Measurements from ENCODE around the gene KCNJ11.

KCNJ11 gene

GRCh38 chr11:17408641-17409040 lies 20.2 kb upstream of the KCNJ11 start:
- DNase-seq (ENCODE audit: low read depth), result no peak

- DNase-seq (ENCODE audit: low read depth), result no peak
Observed at GRCh38 chr11:17408026-17408425, 19.6 kb upstream of the KCNJ11 start.

- DNase-seq (ENCODE audit: low read depth), result no peak
Observed at GRCh38 chr11:17407575-17407974, 19.1 kb upstream of the KCNJ11 start.

DNA sequence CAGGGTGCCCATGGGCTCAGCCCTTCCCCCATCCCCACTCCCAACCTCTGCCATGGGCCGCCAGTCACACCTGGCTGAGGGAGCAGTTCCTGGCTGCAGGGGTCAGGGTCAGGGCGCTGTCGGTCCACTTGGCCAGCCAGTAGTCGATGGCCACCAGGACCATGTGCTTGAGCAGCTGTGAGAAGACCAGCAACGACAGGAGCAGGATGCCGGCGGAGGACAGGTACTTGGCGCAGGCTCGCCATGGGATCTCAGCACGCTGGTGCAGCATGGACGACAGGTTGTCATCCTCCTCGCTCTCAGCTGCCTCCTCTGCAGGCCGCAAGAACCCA lies 18.3 kb upstream of the KCNJ11 start:
- DNase-seq (ENCODE audit: low read depth), result no peak

DNA sequence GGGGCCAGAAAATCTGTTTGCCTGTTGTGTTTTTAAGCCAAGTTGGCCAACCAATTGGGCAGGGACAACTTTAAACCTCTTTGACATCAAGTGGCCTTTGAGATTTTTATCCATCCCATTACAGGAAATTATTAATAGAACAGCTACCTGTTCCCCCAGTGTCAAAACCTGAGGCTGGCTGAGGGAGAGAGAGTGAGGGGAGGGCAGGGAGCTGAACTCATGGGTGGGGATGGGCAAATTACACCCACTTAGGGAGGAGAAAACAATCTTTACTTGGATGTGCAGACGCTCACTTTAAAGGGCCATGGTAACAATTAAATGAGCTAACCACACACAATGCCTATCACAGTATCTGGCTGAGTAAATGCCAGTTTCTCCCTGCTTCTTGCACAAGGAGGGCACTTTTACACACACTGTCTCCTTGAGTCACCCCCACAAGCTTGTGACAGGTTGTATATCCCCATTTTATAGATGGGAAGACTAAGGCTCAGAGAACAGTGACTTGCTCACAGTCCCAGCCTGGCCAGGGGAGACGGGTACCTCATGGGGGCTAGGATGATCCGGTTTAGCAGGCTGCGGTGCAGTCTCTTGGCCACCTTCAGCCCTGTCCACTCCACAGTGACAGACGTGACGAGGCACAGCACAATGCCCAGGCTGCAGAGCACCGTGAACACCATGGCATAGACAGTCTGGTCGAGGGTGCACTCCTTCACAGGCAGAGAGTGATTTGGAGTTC lies 17.8 kb upstream of the KCNJ11 start:
- DNase-seq (ENCODE audit: low read depth), result no peak

GRCh38 chr11:17405232-17406005 lies 17.0 kb upstream of the KCNJ11 start:
- DNase-seq (ENCODE audit: low read depth), result no peak

- DNase-seq (ENCODE audit: low read depth), result no peak
Observed at GRCh38 chr11:17403980-17404759, 15.7 kb upstream of the KCNJ11 start.

DNA sequence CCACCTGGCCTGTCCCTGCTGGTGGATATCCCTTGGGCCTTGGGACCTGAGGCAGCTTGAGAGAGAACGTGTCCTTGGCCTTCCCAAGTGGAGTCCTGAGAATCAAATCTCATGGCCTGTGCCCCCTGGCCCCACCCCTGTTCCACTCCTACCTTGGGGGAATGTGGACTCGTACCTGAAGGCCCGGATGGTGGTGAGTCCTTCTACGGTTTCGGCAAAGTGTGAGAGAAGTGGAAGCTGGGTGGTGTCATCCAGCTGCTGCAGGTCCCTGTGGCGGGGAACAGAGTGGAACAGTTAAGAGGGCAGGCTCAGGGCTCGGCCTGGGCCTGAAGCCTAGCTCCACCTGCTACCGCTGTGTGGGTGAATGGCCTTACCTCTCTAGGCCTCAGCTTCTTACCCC lies 14.0 kb upstream of the KCNJ11 start:
- no peak for DNase-seq (ENCODE audit: low read depth)

DNA sequence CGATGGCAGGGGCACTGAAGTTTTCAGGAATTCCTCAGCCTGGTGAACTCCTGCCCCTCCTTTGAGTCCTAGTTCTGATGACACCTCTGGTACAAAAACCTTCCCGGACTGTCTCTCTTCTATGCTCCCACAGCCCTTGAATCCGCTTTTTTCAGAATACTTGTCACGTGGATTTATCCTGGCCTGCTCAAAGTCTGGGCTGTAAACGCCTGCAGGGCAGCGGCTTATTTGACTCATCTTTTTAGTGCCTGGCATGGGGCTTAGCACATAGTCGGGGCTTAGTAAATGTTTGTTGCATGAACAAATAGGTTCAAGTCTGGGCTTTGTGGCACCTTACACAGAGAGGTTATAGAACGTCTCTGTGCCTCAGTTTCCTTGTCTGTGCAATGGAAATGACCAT lies 13.4 kb upstream of the KCNJ11 start:
- no peak for DNase-seq (ENCODE audit: low read depth)

- no peak for DNase-seq (ENCODE audit: low read depth)
Observed at GRCh38 chr11:17401316-17401715, 12.9 kb upstream of the KCNJ11 start.

GRCh38 chr11:17400048-17400775 lies 11.8 kb upstream of the KCNJ11 start:
- DNase-seq (ENCODE audit: low read depth), result no peak

- no peak for DNase-seq (ENCODE audit: low read depth)
Observed at GRCh38 chr11:17399236-17399635, 10.8 kb upstream of the KCNJ11 start.

GRCh38 chr11:17397311-17398002 lies 9.0 kb upstream of the KCNJ11 start:
- DNase-seq (ENCODE audit: low read depth), result no peak

DNA sequence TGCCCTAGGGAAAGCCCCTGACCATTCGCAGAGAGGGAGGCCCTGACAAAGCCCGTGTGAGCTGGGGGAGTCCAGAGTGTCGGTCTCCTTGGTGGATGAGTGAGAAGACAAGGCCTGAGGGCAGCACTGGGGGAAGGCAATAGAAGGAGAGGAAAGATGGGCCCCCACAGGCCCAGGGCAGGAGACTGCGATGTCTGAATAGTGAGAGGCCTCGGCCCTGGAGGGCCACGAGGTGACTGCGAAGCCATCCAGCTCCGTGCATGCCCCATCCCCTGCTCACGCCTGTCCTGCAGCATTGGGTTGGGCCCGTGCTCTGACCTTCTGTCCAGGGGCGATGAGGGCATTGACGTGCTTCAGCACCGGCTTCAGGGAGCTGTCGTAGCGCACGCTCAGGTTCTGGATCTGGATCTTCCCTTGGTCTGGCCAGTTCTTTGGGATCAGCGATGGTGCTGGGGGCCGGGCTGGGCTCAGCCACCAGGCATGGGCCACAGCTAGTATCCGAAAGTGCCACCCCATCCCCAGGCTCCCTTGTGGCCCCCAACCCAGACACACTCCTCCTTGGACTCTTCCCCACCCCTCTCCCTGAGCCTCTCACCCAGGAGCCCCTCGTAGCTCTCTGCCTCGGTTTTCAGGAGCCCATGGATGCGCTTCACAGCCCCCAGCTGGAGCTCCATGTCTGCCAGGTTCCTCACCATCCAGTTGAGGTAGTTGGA lies 8.3 kb upstream of the KCNJ11 start:
- DNase-seq (ENCODE audit: low read depth), result no peak

DNA sequence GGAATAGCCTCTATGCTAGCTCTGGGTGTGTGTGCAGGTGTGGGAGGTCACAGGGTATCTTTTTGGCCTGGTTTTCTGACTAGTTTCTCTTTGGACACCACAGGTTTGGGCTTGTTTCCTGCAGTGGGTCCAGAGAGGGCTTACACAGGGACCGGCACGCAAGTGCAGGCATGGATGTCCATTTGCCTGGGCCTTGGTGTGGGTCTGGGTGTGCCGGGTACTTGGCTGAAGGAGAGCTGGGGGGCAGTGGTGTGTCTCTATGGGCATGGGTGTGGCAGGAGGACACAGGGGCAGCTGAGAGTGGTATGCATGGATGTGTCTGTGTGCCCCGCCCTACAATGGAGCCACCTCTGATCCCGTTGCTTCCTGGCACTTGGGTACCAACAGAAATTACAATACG lies 7.5 kb upstream of the KCNJ11 start:
- DNase-seq (ENCODE audit: low read depth), result no peak

DNA sequence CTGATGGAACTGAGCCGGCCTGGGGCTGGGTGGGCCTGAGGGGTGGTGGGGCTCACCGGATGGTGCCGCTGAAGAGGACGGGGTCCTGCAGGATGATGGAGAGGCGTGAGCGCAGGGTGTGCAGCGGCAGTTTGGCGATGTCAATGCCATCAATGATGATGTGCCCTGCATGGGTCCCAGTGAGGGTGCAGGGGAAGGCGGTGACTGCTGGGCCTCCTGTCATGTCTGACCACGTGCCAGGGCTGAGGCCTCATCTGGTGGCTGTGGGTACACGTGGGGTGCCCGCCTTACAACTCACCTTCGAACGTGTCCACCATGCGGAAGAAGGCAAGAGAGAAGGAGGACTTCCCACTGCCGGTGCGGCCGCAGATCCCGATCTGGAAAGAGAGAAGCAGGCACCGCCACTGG lies 7.1 kb upstream of the KCNJ11 start:
- DNase-seq (ENCODE audit: low read depth), result no peak

DNA sequence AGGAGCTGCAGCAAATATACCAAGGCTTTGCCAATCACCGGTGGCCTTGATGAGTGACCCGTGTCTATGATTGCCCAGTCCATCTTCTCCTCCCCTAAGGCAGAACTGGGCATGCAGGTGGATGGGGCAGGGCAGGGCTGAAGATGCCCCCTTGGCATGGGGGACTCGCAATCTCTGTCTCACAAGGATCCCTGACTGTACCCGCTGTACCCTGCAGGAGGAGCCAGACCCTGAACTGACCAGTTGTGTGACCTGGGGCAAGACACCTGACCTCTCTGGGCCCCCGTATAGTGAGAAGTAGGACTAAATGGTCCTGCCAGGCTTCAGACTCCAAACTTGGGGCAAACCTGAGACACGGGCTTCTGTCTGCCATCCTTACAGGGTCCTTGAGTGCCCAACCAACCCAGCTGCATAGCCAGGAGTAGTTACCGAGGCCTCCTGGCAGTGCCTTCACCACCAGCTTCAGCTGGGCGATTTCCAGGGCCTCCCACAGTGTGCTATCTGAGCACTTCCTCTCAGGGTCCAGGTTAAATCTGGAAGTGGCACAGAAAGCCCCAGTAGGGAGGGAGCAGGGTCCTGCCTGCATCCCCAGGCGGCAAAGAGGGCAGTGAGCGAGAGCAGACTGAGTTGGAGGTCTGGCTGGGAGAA lies 6.4 kb upstream of the KCNJ11 start:
- DNase-seq (ENCODE audit: low read depth), result no peak

- DNase-seq (ENCODE audit: low read depth), result no peak
Observed at GRCh38 chr11:17393472-17393871, 5.0 kb upstream of the KCNJ11 start.

GRCh38 chr11:17392872-17393271 lies 4.4 kb upstream of the KCNJ11 start:
- DNase-seq (ENCODE audit: low read depth), result no peak
